GM21576 (cell line): ENCODE results near the gene FGF9.

Experiments
- ATAC-seq: cut with Tn5 transposase; IDR thresholded peaks from one replicate; pipeline ENCODE4 v1.9.1; 2021; ENCODE audit warnings: mild to moderate bottlenecking, moderate library complexity; ENCODE audit not compliant: unreplicated experiment

FGF9 gene

GRCh38 chr13:21673789-21674489 is 3.1 kb downstream of the FGF9 start:
- no peak for ATAC-seq

DNA sequence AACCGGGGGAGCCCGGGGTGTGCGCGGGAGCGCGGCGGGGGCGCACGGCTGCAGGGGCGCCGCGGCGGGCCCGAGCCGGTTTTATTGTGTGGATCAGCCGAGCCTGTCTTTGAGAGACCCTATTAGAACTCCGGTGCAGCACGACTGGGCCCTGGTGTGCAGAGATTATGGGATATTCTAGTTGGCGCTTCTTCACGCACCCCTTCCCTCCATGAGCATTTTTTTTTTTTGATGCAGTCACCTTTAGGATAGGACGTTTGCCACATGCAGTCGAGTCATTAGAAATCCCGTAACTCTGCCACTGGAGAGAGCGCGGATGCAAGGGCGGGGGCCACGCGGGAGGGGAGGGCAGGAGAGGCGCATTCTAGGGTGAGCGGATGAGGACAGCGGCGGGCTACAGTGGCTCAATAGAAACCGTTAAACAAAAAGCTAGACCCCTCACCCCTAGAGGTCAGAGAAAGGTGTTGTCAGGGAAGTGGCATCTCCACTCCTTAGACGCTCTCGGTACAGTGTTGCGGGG is 3.7 kb downstream of the FGF9 start:
- no peak for ATAC-seq

GRCh38 chr13:21675095-21675991 is 4.5 kb downstream of the FGF9 start:
- no peak for ATAC-seq

DNA sequence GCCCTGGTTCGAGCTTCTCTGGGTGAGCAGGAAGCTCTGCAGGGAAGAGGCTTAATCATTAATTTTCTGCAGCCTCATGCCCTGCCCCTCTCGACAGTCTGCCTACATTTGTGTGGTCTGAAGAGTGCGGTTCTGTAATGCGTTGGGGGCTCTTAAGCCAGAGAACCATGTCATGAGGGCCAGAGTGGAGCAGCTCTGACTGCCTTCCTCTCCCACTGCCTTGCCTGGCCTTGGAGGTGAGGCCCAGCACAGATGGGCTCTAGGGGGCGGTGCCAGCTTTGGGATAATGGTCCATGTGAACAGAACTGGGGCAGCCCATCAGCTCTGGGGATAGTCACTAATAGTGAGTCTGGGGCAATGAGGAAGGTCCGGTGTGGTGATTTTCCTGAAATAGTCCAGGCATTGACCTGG is 5.7 kb downstream of the FGF9 start:
- ATAC-seq, result no peak

DNA sequence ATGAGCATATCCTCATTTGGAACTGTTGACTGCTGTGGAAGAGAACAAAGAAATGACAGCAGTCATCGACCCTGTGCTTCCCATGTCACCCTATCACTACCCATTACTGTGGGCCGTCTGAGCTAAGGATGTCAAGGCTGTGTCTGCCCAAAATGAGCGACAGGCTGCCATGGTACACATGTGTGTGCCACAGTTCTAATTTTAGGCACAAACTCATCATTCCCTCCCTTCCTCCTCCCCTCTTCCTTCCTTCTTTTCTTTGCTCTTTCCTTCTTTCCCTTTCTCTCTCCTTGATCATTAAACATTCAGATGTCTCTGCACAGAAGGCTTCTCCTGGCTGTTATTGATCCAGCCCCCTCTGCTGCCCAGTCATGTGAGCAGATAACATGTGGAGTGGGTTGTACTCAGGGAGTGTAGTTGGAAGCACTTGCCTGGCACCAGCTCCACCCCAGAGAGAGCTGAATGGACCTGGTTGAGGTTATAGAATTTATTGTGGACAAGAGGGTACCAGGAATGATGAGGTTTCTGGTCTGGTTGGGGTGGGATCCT is 6.3 kb downstream of the FGF9 start:
- ATAC-seq, result no peak

GRCh38 chr13:21683034-21683733 is 12.3 kb downstream of the FGF9 start:
- ATAC-seq, result no peak

GRCh38 chr13:21684576-21684975 is 13.7 kb downstream of the FGF9 start:
- ATAC-seq, result no peak

GRCh38 chr13:21685485-21686064 is 14.7 kb downstream of the FGF9 start:
- no peak for ATAC-seq

GRCh38 chr13:21686751-21687391 is 16.0 kb downstream of the FGF9 start:
- ATAC-seq, result peak; percentile 97

DNA sequence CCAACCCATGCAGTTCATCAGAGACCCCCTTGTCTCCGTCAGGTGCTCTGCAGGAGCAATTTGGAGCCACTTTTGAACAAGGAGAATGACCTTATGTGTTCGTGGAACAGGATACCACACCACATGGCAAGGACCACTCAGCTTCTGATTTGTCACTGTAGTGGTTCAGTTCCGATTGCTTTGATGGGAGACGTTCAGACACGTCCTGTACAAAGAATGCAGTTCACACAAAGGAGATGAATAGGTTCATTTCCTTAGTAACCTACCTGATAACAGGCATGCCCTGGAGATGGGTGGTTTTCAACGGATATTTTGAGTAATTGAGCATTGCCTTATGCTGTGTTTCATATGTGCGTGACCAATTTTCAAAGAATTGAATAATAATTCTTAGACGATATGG is 17.2 kb downstream of the FGF9 start:
- ATAC-seq, result no peak

- ATAC-seq, result no peak
Observed at GRCh38 chr13:21689097-21689496, 18.2 kb downstream of the FGF9 start.

- ATAC-seq, result no peak
Observed at GRCh38 chr13:21690955-21691354, 20.1 kb downstream of the FGF9 start.

DNA sequence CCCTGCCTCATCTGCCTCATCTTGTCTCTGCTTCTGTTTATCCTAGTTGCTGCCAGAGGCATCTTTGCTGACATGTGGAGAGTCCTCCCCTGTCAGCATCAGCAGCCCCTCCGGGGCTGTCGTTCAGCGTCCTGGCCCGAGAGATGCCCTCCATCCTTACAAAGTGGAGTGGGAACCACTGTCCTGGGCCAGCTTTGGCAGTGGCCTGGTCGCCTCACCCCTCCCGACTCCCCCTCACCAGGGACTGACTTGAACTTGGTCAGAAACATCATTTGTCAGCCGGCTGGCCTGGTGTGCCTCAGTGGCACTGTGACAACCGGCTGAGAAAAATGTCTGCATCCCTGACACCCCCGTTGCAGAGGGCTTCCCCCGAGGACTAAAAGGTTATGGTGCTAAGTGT is 20.6 kb downstream of the FGF9 start:
- no peak for ATAC-seq

- no peak for ATAC-seq
Observed at GRCh38 chr13:21691928-21692327, 21.1 kb downstream of the FGF9 start.

GRCh38 chr13:21694831-21695230 is 24.0 kb downstream of the FGF9 start:
- no peak for ATAC-seq

GRCh38 chr13:21695546-21695945 is 24.7 kb downstream of the FGF9 start:
- ATAC-seq, result no peak

- no peak for ATAC-seq
Observed at GRCh38 chr13:21696865-21697448, 26.1 kb downstream of the FGF9 start.

DNA sequence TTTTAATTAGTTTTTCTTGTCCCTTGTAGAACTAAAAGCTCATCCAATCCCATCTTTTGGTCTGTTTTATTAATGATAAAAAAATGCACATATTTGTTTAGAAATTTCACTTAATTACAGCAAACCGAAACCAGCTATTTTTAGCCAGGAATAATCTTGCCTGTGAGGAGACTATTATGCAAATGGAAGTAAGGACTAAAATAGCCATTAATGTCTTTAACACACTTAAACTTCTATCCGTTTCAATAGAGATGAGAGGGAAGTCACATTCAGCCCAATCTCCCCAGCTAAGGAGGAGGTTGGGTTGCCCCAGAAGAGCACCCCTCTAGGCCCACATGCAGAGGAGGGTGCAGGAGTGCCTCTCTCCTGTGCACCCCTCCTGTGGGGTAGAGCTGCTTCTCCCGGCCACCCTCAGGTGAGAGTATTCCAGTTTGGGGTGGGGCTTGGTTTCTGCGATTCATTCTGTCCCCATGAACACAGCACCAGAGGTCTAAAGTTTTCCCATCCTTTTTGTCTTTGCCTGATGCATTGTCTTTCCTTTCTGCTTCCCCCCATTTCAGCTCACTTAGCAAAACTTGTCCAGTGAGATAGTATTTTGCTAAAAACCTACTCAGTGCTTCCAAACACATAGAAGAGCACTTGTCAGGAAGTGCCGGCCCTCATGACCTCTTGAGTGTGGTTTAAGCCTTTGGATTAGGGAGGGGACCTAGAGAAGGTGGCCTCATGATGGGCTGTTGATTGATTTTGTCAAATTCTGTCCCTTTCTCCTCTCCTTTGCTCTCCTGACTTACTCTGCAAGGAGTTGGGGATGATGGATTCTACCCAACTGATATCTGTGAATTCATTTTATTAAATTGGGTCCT is 28.2 kb downstream of the FGF9 start:
- ATAC-seq, result no peak

GRCh38 chr13:21701460-21701859 is 30.6 kb downstream of the FGF9 start:
- no peak for ATAC-seq
